Measurements from ENCODE around the gene NUF2. TPM values are rescaled to one million over a fixed set of nuclear protein-coding genes. Genes with fewer than 3 reads are reported as not detected.
"Not testable (repeated sequence)": the region's sequence is repeated elsewhere in the genome, so short reads cannot be mapped to it uniquely, and the experiment has no call there.

Gene NUF2
- total and polyA plus RNA-seq, 2 experiments from 2014 or later = 11.8 to 13.5 TPM

DNA sequence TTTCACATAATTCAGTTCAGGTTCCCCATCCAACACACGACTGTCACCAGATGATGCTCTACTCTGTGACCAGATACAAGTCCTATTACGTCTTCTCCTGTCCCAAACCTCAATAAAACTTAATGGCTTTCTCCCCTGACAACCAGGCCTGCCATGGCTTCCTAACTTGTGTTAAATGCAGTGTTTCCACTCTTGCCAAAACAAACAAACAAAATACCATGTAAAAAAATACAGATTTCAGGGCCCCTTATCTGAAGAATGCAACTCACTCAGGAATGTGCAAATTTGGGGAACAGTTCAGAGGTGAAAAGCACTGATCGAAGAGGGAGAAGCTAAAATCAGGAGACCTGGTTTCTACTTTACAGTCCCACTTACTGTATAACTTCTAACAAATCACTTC lies 863 bp upstream of the NUF2 start:
- Histone ChIP-seq H3F3A (ENCODE audit: insufficient read depth) (peaks cover 12% of the 10 kb centered on the region), H3K27ac (peak overlapping the region; percentile 77), H3K79me2 (ENCODE audit: insufficient read depth) (peaks cover 50% of the 10 kb centered on the region), H3K9ac (peak overlapping the region; percentile 90), H2AFZ (peak overlapping the region; percentile 95), H4K20me1 (ENCODE audit: insufficient read depth) (no peaks in the 10 kb centered on the region), H3K27me3 (replicated peaks; ENCODE audit: insufficient read depth) (no peaks in the 10 kb centered on the region), H3K4me3 (peak overlapping the region; percentile 94), H3K9me2 (ENCODE audit: insufficient read depth) (no peaks in the 10 kb centered on the region), H3K4me1 (ENCODE audit: insufficient read depth) (peaks cover 13% of the 10 kb centered on the region; the same call in 1 of the 2 replicates), H3K4me2 (ENCODE audit: unreplicated experiment) (peak overlapping the region; percentile 83), H3K9me3 (ENCODE audit: low read depth) (no peaks in the 10 kb centered on the region), H3K36me3 (ENCODE audit: low read depth) (no peaks in the 10 kb centered on the region)
- TF ChIP-seq EZH2 (IDR thresholded peaks at IDR 0.05; ENCODE audit: insufficient read depth, poor library complexity, severe bottlenecking) (no peak), EZH2phosphoT487 (IDR thresholded peaks at IDR 0.05; ENCODE audit: insufficient read depth, low read depth) (no peak)
- WGBS, 2 experiments (ENCODE audit: low coverage in 1 of 2, low lambda C conversion rate in 2 of 2, missing lambda C conversion rate in 2 of 2) = 17 to 21% methylated on average over 3 of the region's 3 CpGs
- DNase-seq = peak; percentile 26
- in situ Hi-C loops (cut with MboI) = no loop called here

DNA sequence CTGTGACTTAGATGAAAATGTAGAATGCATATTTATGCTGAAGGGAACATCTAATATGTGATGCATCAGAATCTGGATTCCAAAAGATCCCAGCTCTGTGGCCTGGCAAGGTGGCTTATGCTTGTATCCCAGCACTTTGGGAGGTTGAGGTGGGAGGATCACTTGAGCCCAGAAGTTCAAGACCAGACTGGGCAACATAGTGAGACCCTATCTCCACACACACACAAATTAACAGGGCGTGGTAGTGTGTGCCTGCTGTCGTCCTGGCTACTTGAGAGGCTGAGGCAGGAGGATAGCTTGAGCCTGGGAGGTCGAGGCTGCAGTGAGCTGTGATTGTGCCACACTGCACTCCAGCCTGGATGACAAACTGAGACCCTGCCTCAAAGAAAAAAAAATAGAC lies 1.6 kb downstream of the NUF2 start:
- H3K27ac ChIP-seq; DNase-seq; H3F3A ChIP-seq (ENCODE audit: insufficient read depth); H3K27me3 ChIP-seq (replicated peaks; ENCODE audit: insufficient read depth); H3K4me2 ChIP-seq (ENCODE audit: unreplicated experiment); H4K20me1 ChIP-seq (ENCODE audit: insufficient read depth); H3K9me2 ChIP-seq (ENCODE audit: insufficient read depth); H3K9me3 ChIP-seq (ENCODE audit: low read depth); in situ Hi-C loops (cut with MboI); H3K36me3 ChIP-seq (ENCODE audit: low read depth): not testable (repeated sequence)
- 0 out of 2 replicates have a peak overlapping the region, but pooled peaks have one; percentile 73 for H3K9ac ChIP-seq
- peak overlapping the region; percentile 99 for H2AFZ ChIP-seq
- WGBS, 2 experiments (ENCODE audit: low coverage in 1 of 2, low lambda C conversion rate in 2 of 2, missing lambda C conversion rate in 2 of 2) = 83 to 84% methylated on average over 3 of the region's 3 CpGs
- peaks cover 13% of the 10 kb centered on the region; the same call in 1 of the 2 replicates for H3K4me1 ChIP-seq (ENCODE audit: insufficient read depth)
- H3K4me3 ChIP-seq = peak overlapping the region; percentile 94
- H3K79me2 ChIP-seq (ENCODE audit: insufficient read depth) = peaks cover 53% of the 10 kb centered on the region

DNA sequence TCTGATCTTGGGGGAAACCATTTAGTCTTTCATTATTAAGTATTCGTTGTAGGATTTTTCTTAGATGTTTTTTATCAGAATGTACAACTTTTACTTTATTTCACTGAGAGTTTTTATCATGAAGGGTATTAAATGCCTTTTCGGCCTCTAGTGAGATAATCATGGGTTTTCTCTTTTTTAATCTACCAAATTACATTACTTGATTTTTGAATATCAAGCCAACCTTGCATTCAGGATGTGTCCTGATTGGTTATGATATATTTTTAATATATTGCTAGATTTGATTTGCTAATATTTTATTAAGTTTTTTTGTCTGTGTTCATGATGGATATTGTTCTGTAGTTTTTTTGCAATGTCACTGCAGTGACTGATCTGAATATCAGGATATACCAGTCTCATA lies 9.4 kb downstream of the NUF2 start:
- H3F3A ChIP-seq (ENCODE audit: insufficient read depth) = no peaks in the 10 kb centered on the region
- DNase-seq = peak; percentile 9
- in situ Hi-C loops (cut with MboI) = no loop called here
- H3K36me3 ChIP-seq (ENCODE audit: low read depth) = 0 out of 2 replicates have a peak, but pooled peaks cover 6% of the 10 kb centered on the region
- no peak overlapping the region for H3K4me2 ChIP-seq (ENCODE audit: unreplicated experiment)
- H4K20me1 ChIP-seq (ENCODE audit: insufficient read depth) = no peaks in the 10 kb centered on the region
- no peaks in the 10 kb centered on the region for H3K4me1 ChIP-seq (ENCODE audit: insufficient read depth)
- H3K79me2 ChIP-seq (ENCODE audit: insufficient read depth) = peaks cover under 1% of the 10 kb centered on the region; the same call in 1 of the 2 replicates
- no peak overlapping the region for H3K9ac ChIP-seq
- H2AFZ ChIP-seq = no peak overlapping the region
- H3K27ac ChIP-seq = no peak overlapping the region
- no peak overlapping the region for H3K4me3 ChIP-seq
- no peaks in the 10 kb centered on the region for H3K9me2 ChIP-seq (ENCODE audit: insufficient read depth)
- 94 to 97% methylated on average over 2 of the region's 2 CpGs for whole genome bisulfite sequencing, 2 experiments (ENCODE audit: low coverage in 1 of 2, low lambda C conversion rate in 2 of 2, missing lambda C conversion rate in 2 of 2)
- H3K9me3 ChIP-seq (ENCODE audit: low read depth) = no peaks in the 10 kb centered on the region
- no peak for TF ChIP-seq EZH2phosphoT487 (IDR thresholded peaks at IDR 0.05; ENCODE audit: insufficient read depth, low read depth)
- no peak for TF ChIP-seq EZH2 (IDR thresholded peaks at IDR 0.05; ENCODE audit: insufficient read depth, poor library complexity, severe bottlenecking)
- no peaks in the 10 kb centered on the region for H3K27me3 ChIP-seq (replicated peaks; ENCODE audit: insufficient read depth)

GRCh38 chr1:163335216-163335615 lies 13.5 kb downstream of the NUF2 start:
- no peak overlapping the region for H2AFZ ChIP-seq
- H3K4me1 ChIP-seq (ENCODE audit: insufficient read depth) = no peaks in the 10 kb centered on the region
- no peaks in the 10 kb centered on the region for H4K20me1 ChIP-seq (ENCODE audit: insufficient read depth)
- H3K27ac ChIP-seq = no peak overlapping the region
- H3K27me3 ChIP-seq (replicated peaks; ENCODE audit: insufficient read depth) = no peaks in the 10 kb centered on the region
- no peaks in the 10 kb centered on the region for H3F3A ChIP-seq (ENCODE audit: insufficient read depth)
- DNase-seq = no peak
- WGBS, 2 experiments (ENCODE audit: low coverage in 1 of 2, low lambda C conversion rate in 2 of 2, missing lambda C conversion rate in 2 of 2) = 98 to 100% methylated on average over 1 of the region's 1 CpG
- H3K9ac ChIP-seq = no peak overlapping the region
- no peak for TF ChIP-seq EZH2phosphoT487 (IDR thresholded peaks at IDR 0.05; ENCODE audit: insufficient read depth, low read depth)
- no peak for TF ChIP-seq EZH2 (IDR thresholded peaks at IDR 0.05; ENCODE audit: insufficient read depth, poor library complexity, severe bottlenecking)
- no peak overlapping the region for H3K4me3 ChIP-seq
- no peaks in the 10 kb centered on the region for H3K79me2 ChIP-seq (ENCODE audit: insufficient read depth)
- H3K9me3 ChIP-seq (ENCODE audit: low read depth) = no peaks in the 10 kb centered on the region
- 0 out of 2 replicates have a peak, but pooled peaks cover 6% of the 10 kb centered on the region for H3K36me3 ChIP-seq (ENCODE audit: low read depth)
- H3K4me2 ChIP-seq (ENCODE audit: unreplicated experiment) = no peak overlapping the region
- H3K9me2 ChIP-seq (ENCODE audit: insufficient read depth) = no peaks in the 10 kb centered on the region; the same call in 1 of the 2 replicates
- in situ Hi-C loops (cut with MboI) = no loop called here

- 0 out of 2 replicates have a peak, but pooled peaks cover 6% of the 10 kb centered on the region for H3K36me3 ChIP-seq (ENCODE audit: low read depth)
- H3K27ac ChIP-seq = no peak overlapping the region
- 74 to 77% methylated on average over 1 of the region's 1 CpG for WGBS, 2 experiments (ENCODE audit: low coverage in 1 of 2, low lambda C conversion rate in 2 of 2, missing lambda C conversion rate in 2 of 2)
- no peaks in the 10 kb centered on the region for H3K79me2 ChIP-seq (ENCODE audit: insufficient read depth)
- no peaks in the 10 kb centered on the region for H3F3A ChIP-seq (ENCODE audit: insufficient read depth)
- H3K4me2 ChIP-seq (ENCODE audit: unreplicated experiment) = no peak overlapping the region
- in situ Hi-C loops (cut with MboI) = no loop called here
- no peaks in the 10 kb centered on the region for H4K20me1 ChIP-seq (ENCODE audit: insufficient read depth)
- H3K9ac ChIP-seq = no peak overlapping the region
- no peak for TF ChIP-seq EZH2 (IDR thresholded peaks at IDR 0.05; ENCODE audit: insufficient read depth, poor library complexity, severe bottlenecking)
- no peak for TF ChIP-seq EZH2phosphoT487 (IDR thresholded peaks at IDR 0.05; ENCODE audit: insufficient read depth, low read depth)
- peak; percentile 52 for DNase-seq
- H3K9me3 ChIP-seq (ENCODE audit: low read depth) = no peaks in the 10 kb centered on the region
- no peaks in the 10 kb centered on the region for H3K4me1 ChIP-seq (ENCODE audit: insufficient read depth)
- H3K27me3 ChIP-seq (replicated peaks; ENCODE audit: insufficient read depth) = no peaks in the 10 kb centered on the region
- H3K4me3 ChIP-seq = no peak overlapping the region
- H3K9me2 ChIP-seq (ENCODE audit: insufficient read depth) = no peaks in the 10 kb centered on the region; the same call in 1 of the 2 replicates
- no peak overlapping the region; the same call in 1 of the 2 replicates for H2AFZ ChIP-seq
These were observed 15.9 kb downstream of the NUF2 start for GRCh38 chr1:163337631-163338030.
